Purkinje cell (primary cell): ENCODE data around the gene IRF2BP1. TPM values are rescaled to one million over a fixed set of nuclear protein-coding genes. Genes with fewer than 3 reads are reported as not detected.

Experiments used
- polyA plus RNA-seq: library from polyadenylated mRNA; unstranded; fragments of >200 nt; fragmentation: Nextera tagmentation; gene quantifications from 2 replicates; pipeline ENCODE4 v1.2.1, GENCODE V29; 2014

Gene IRF2BP1, protein sequence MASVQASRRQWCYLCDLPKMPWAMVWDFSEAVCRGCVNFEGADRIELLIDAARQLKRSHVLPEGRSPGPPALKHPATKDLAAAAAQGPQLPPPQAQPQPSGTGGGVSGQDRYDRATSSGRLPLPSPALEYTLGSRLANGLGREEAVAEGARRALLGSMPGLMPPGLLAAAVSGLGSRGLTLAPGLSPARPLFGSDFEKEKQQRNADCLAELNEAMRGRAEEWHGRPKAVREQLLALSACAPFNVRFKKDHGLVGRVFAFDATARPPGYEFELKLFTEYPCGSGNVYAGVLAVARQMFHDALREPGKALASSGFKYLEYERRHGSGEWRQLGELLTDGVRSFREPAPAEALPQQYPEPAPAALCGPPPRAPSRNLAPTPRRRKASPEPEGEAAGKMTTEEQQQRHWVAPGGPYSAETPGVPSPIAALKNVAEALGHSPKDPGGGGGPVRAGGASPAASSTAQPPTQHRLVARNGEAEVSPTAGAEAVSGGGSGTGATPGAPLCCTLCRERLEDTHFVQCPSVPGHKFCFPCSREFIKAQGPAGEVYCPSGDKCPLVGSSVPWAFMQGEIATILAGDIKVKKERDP
- polyA plus RNA-seq, result 0.77 and 1.9 TPM in 2 replicates

DNA sequence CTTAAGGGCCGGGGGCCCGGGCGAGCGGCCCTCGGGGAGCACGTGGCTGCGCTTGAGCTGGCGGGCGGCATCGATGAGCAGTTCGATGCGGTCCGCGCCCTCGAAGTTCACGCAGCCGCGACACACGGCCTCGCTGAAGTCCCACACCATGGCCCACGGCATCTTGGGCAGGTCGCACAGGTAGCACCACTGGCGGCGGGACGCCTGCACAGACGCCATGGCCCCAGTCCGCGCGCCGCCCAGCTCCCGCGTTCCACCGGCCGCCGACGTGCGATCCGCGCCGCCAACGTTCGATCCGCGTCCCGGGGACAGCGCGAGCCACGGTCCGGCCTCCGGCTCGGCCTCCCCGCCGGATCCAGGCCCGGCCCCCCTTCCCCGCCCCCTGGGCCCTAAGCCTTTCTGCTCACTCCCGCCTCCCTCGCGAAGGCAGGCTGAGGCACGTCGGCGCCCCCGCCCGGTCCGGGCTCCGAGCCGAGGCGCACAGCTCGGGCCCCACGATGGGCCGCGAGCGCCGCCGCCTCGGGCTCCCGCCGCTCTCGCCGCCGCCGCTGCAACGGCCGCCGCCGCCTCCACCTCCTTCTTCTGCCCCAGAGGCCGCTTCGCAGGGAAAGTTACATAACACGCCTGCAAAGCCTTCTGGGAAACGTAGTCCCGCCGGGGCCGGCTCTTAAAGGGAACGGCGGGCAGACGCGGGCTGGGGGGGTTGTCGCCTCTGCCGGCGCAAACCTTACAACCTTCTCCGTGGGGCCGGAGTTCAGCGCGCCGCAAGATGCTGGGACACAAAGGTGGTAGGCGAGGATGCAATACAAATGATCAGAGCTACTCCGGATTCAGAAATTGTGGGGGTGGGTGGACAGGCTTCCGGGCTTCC, at the start of gene IRF2BP1:
Gene IRF2BP1 (minus strand): TSS at position 586 of the 871 bp plus-strand sequence. CDS start 367 bp downstream, at position 219.

DNA sequence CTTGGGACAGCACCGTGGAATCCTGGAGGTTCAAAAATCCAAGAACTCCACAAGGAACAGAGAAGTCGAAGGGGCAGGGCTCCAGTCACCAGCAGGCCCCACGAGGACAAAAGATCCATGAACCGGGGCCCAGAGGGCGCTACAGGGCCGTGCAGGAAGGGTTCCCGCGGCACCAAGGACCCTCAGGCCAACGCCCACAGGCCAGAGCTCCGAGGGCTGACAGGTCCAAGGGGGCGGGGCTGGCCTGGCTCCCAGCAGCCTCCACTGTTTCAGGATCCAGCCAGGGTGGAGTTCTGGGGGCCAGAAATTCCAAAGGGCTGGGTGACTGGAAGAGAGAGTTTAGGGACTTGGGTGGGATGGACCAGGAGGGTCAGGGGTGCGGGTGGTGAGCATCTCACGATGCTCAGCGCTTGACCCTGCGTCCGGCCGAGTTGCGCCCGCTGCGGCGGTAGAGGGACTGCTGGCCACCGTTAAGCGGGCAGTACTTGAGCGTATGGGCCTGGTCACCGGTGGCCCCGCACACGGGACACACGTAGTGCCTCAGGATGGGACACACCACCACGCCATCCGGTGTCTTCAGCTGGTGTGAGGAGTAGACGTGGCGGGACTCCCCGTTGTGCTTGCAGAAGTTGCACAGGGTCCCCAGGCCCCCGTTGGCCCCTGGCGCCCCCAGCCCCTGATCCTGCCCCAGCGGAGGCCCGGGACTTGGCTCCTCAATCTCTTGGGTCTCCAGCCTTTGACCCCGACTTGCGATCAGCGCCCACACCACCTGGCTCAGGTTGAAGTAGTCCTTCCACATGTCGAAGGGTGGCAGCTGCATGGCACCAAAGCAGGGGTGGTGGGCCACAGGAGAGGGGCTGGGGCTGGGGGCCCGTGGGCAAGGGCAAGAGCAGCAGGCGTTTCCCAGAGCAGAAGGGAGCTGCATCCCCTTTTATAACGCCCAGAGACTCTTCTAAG, 28.2 kb upstream of the IRF2BP1 start, which contains the start of gene NANOS2:
Gene NANOS2 (minus strand): TSS at position 905 of the 957 bp plus-strand sequence. CDS start 85 bp downstream, at position 820.

DNA sequence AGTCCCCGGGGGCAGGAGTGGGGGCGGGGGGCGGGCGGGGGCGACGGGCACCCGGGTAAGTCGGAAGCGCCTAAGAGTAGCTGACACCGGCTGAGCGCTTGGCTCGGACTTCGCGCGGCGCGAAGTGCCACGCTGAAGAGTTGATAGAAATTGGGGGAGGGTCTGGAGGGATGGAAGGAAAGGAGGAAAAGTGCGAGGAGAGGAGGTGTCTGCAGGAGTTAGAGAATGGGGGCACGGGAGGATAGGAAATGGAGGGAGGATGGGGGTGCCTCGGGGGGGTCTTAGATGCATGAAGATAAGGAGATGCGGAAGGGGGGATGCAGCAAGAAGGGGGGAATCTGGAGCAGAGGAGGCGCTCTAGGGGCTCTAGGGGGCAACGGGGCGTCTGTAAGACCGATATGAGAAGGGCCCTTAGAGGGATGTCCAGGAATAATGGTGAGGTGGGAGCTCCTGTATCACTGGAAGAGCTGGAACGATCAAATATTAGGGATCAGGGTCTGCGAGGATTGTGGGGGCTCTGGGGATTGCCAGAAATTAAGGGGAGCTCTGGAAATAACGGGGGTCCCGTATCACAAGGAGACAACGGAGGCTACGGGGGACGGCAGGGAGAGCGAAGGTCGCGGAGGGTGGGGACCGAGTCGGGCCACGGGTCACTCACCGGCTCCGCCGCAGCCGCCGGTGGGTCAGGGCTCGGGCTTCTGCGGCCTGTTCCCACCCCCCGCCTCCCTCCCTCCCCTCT, 16.1 kb upstream of the IRF2BP1 start, which contains the start of gene MYPOP:
Gene MYPOP (minus strand): TSS at position 702 of the 739 bp plus-strand sequence. CDS start 840 bp downstream, outside the sequence.

DNA sequence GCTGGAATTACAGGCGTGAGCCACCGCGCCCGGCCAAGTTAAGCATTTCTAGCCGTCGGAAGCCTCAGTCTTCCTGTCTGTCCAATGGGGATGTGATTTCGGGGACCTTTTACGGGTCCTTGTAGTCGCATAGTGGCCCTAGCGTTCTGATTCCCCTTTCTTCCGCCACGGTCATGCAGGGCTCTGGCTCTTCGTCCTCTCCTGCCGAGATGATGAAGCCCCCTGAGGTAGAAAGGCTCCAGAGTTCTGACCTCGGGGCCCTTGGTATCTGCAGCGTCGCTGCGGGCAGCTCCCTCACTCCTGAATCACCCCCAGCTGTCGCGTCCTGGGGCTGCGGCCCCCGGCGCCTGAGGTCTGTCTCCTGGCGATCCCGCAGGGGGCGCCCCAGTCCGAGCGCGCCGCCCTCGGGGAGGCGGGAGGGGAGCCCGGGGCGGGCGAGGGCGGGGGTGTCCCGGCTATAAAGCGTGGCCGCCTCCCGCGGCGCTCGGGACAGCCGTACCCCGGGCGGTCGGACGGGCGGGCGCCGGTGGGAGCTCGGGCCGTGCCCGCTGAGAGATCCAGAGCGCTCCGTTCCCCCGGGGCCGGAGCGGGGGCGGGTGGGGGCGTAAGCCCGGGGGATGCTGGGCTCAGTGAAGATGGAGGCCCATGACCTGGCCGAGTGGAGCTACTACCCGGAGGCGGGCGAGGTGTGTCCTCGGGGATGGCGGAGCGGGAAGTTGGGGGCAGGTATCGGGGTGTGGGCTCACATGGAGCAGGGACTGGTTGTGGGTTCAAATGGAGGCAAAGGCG, 21.9 kb downstream of the IRF2BP1 start, which contains the start of gene FOXA3:
Gene FOXA3 (plus strand): TSS at position 487 of the 789 bp plus-strand sequence. CDS start 131 bp downstream, at position 618.

DNA sequence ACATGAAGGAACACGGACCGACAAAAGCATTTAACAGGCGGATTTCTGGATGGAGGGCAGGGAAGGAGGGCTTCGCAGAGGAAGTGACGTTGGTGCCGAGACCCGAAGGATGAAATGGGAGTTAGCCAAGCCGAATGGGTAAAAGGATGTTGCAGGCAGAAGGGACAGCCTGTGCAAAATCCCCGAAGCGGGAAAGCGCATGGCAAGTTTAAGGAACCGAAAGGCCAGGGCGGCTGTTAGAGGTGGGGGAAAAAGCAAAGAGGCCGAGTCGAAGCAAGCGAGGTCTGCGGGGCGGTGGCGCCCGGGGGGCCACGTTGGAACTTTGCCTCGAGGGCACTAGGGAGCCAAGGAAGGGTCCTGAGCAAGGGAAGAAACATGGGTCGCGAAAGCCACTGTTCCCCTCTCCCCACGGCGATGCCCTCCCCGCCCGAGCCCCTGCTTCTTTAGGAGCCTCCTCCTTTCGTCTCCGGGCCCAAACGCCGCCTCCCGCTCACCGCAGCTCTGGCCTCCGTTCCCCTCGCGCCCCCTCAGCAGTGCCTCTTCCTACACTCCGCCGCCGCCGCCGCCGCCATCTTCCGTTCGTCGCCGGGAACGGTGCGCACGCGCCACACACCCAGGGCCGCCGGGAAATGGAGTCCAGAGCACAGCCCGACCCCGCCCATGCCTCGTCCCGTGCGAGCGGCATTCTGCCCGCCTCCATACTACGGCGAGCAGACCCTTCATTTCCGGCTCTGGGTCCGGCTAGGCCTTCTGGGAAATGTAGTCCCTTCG, 23.2 kb downstream of the IRF2BP1 start, which contains the start of gene SYMPK:
Gene SYMPK (minus strand): TSS at position 584 of the 771 bp plus-strand sequence. CDS start 8,652 bp downstream, outside the sequence.

Other genes with a start within 250 kb of the IRF2BP1 start
- 0.40 TPM in 1 of 2 replicates, not detected in the other for gene EML2, start 246.7 kb downstream of the IRF2BP1 start, polyA plus RNA-seq
- gene GIPR, start 217.9 kb downstream of the IRF2BP1 start, polyA plus RNA-seq, result not detected in 2 replicates
- 825 and 870 TPM in 2 replicates for gene SNRPD2, start 194.2 kb downstream of the IRF2BP1 start, polyA plus RNA-seq
- 0.39 and 1.7 TPM in 2 replicates for gene QPCTL, start 193.5 kb downstream of the IRF2BP1 start, polyA plus RNA-seq
- 0.42 and 0.56 TPM in 2 replicates for gene FBXO46, start 155.2 kb downstream of the IRF2BP1 start, polyA plus RNA-seq
- not detected in 2 replicates for gene MEIOSIN, start 152.7 kb downstream of the IRF2BP1 start, polyA plus RNA-seq
- not detected in 2 replicates for gene SIX5, start 116.9 kb downstream of the IRF2BP1 start, polyA plus RNA-seq
- gene DMPK, start 103.7 kb downstream of the IRF2BP1 start, polyA plus RNA-seq, result 0.67 and 1.2 TPM in 2 replicates
- 5.3 and 6.8 TPM in 2 replicates for gene DMWD, start 93.3 kb downstream of the IRF2BP1 start, polyA plus RNA-seq
- gene RSPH6A, start 70.8 kb downstream of the IRF2BP1 start, polyA plus RNA-seq, result not detected in 2 replicates
- 0.63 and 1.2 TPM in 2 replicates for gene SYMPK, start 23.0 kb downstream of the IRF2BP1 start, polyA plus RNA-seq
- gene FOXA3, start 21.8 kb downstream of the IRF2BP1 start, polyA plus RNA-seq, result not detected in 2 replicates
- gene MYPOP, start 16.5 kb upstream of the IRF2BP1 start, polyA plus RNA-seq, result 2.1 and 4.6 TPM in 2 replicates
- not detected in 2 replicates for gene NANOS2, start 28.6 kb upstream of the IRF2BP1 start, polyA plus RNA-seq
- gene NOVA2, start 87.7 kb upstream of the IRF2BP1 start, polyA plus RNA-seq, result 2.3 and 2.6 TPM in 2 replicates
- gene CCDC61, start 109.3 kb upstream of the IRF2BP1 start, polyA plus RNA-seq, result not detected in 2 replicates
- not detected in 2 replicates for gene PGLYRP1, start 136.9 kb upstream of the IRF2BP1 start, polyA plus RNA-seq
- 6.8 and 12.4 TPM in 2 replicates for gene IGFL4, start 154.9 kb upstream of the IRF2BP1 start, polyA plus RNA-seq
- gene IGFL3, start 238.5 kb upstream of the IRF2BP1 start, polyA plus RNA-seq, result not detected in 2 replicates